ENCODE results near the gene FOXC1. TPM values are rescaled to one million over a fixed set of nuclear protein-coding genes. Genes with fewer than 3 reads are reported as not detected.

FOXC1 gene
- total and polyA plus RNA-seq, 2 experiments from 2014 or later, result 3.3 to 11.1 TPM

GRCh38 chr6:1658212-1659005 is 48.7 kb downstream of the FOXC1 start:
- no peaks in the 10 kb centered on the region for H3K79me2 ChIP-seq (ENCODE audit: insufficient read depth)
- no peak for TF ChIP-seq EZH2phosphoT487 (IDR thresholded peaks at IDR 0.05; ENCODE audit: insufficient read depth, low read depth)
- no peak for TF ChIP-seq EZH2 (IDR thresholded peaks at IDR 0.05; ENCODE audit: insufficient read depth, poor library complexity, severe bottlenecking)
- H3K4me3 ChIP-seq, result no peak overlapping the region
- H3K4me1 ChIP-seq (ENCODE audit: insufficient read depth), result 0 out of 2 replicates have a peak, but pooled peaks cover 7% of the 10 kb centered on the region
- WGBS, 2 experiments (ENCODE audit: low coverage in 1 of 2, low lambda C conversion rate in 2 of 2, missing lambda C conversion rate in 2 of 2), result 89 to 91% methylated on average over 15 of the region's 15 CpGs
- H3K4me2 ChIP-seq (ENCODE audit: unreplicated experiment), result no peak overlapping the region
- H3K27ac ChIP-seq, result no peak overlapping the region
- in situ Hi-C loops (cut with MboI), result no loop called here
- H4K20me1 ChIP-seq (ENCODE audit: insufficient read depth), result no peaks in the 10 kb centered on the region
- no peaks in the 10 kb centered on the region for H3K27me3 ChIP-seq (replicated peaks; ENCODE audit: insufficient read depth)
- no peak overlapping the region for H2AFZ ChIP-seq
- no peaks in the 10 kb centered on the region for H3K36me3 ChIP-seq (ENCODE audit: low read depth)
- no peaks in the 10 kb centered on the region for H3K9me2 ChIP-seq (ENCODE audit: insufficient read depth)
- peaks cover 8% of the 10 kb centered on the region; the same call in 1 of the 2 replicates for H3F3A ChIP-seq (ENCODE audit: insufficient read depth)
- no peak overlapping the region for H3K9ac ChIP-seq
- H3K9me3 ChIP-seq (ENCODE audit: low read depth), result no peaks in the 10 kb centered on the region
- no peak for DNase-seq

- Histone ChIP-seq H3K9ac (no peak overlapping the region), H2AFZ (no peak overlapping the region), H3K27ac (no peak overlapping the region), H3K79me2 (ENCODE audit: insufficient read depth) (no peaks in the 10 kb centered on the region), H3K4me3 (no peak overlapping the region), H3K27me3 (replicated peaks; ENCODE audit: insufficient read depth) (no peaks in the 10 kb centered on the region), H3F3A (ENCODE audit: insufficient read depth) (peaks cover 8% of the 10 kb centered on the region; the same call in 1 of the 2 replicates), H3K36me3 (ENCODE audit: low read depth) (no peaks in the 10 kb centered on the region), H4K20me1 (ENCODE audit: insufficient read depth) (no peaks in the 10 kb centered on the region), H3K4me2 (ENCODE audit: unreplicated experiment) (no peak overlapping the region), H3K9me3 (ENCODE audit: low read depth) (no peaks in the 10 kb centered on the region), H3K4me1 (ENCODE audit: insufficient read depth) (0 out of 2 replicates have a peak, but pooled peaks cover 7% of the 10 kb centered on the region), H3K9me2 (ENCODE audit: insufficient read depth) (no peaks in the 10 kb centered on the region)
- no peak for TF ChIP-seq EZH2phosphoT487 (IDR thresholded peaks at IDR 0.05; ENCODE audit: insufficient read depth, low read depth)
- TF ChIP-seq EZH2 (IDR thresholded peaks at IDR 0.05; ENCODE audit: insufficient read depth, poor library complexity, severe bottlenecking), result no peak
- DNase-seq, result no peak
- WGBS, 2 experiments (ENCODE audit: low coverage in 1 of 2, low lambda C conversion rate in 2 of 2, missing lambda C conversion rate in 2 of 2), result 81 to 83% methylated on average over 7 of the region's 7 CpGs
- in situ Hi-C loops (cut with MboI), result no loop called here
Observed at GRCh38 chr6:1659816-1660215, 50.1 kb downstream of the FOXC1 start.

DNA sequence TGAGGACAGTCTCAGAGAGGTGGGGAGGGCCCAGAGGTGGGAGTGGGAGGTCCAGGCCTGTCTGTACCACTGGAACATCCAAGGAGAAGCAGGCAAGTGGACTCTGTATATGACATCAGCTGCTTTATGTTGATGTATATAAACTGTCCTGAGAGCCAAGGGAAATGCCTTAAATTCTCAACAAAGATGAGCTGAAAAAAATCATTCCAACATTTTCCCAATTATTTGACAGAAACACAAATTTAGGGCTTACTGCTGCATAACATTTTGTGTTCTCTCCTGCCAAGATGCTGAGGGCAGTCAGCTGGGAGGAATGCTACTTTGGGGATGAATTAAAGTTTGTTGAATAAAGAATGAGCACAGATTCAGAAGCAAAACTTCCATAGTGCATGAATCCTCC is 52.8 kb downstream of the FOXC1 start:
- H3K9me2 ChIP-seq (ENCODE audit: insufficient read depth), result no peaks in the 10 kb centered on the region
- DNase-seq, result peak; percentile 36
- in situ Hi-C loops (cut with MboI), result no loop called here
- no peaks in the 10 kb centered on the region for H3K36me3 ChIP-seq (ENCODE audit: low read depth)
- no peak overlapping the region for H3K4me2 ChIP-seq (ENCODE audit: unreplicated experiment)
- TF ChIP-seq EZH2phosphoT487 (IDR thresholded peaks at IDR 0.05; ENCODE audit: insufficient read depth, low read depth), result no peak
- no peak for TF ChIP-seq EZH2 (IDR thresholded peaks at IDR 0.05; ENCODE audit: insufficient read depth, poor library complexity, severe bottlenecking)
- no peaks in the 10 kb centered on the region for H4K20me1 ChIP-seq (ENCODE audit: insufficient read depth)
- no peak overlapping the region for H3K27ac ChIP-seq
- H2AFZ ChIP-seq, result no peak overlapping the region
- H3K9me3 ChIP-seq (ENCODE audit: low read depth), result no peaks in the 10 kb centered on the region
- 0 out of 2 replicates have a peak, but pooled peaks cover 7% of the 10 kb centered on the region for H3K4me1 ChIP-seq (ENCODE audit: insufficient read depth)
- no peaks in the 10 kb centered on the region for H3K79me2 ChIP-seq (ENCODE audit: insufficient read depth)
- no peaks in the 10 kb centered on the region for H3K27me3 ChIP-seq (replicated peaks; ENCODE audit: insufficient read depth)
- H3K9ac ChIP-seq, result no peak overlapping the region
- no peak overlapping the region for H3K4me3 ChIP-seq
- H3F3A ChIP-seq (ENCODE audit: insufficient read depth), result peaks cover 8% of the 10 kb centered on the region; the same call in 1 of the 2 replicates

Other genes with a start within 250 kb of the FOXC1 start
- gene FOXF2, start 220.3 kb upstream of the FOXC1 start, total RNA-seq (2014; rRNA removed; shearing (Covaris generic)), result 5.1 and 8.3 TPM in 2 replicates
- gene FOXF2, start 220.3 kb upstream of the FOXC1 start, polyA plus RNA-seq (2016; fragmentation: Nextera tagmentation; extraction: Ambion mirVana), result 2.5 and 2.7 TPM in 2 replicates